HCT116 (cell line): ENCODE measurements around the gene SPRN. TPM values are rescaled to one million over a fixed set of nuclear protein-coding genes. Genes with fewer than 3 reads are reported as not detected.

ENCODE experiments used
- ATAC-seq: fragments of 200-7000 bp; cut with Tn5 transposase; 2 replicates; pipeline ENCODE4 v1.9.1; 2020; ENCODE audit warnings: mild to moderate bottlenecking, moderate library complexity
- BruUV-seq: library from RNA; stranded (reverse); fragments of 400-500 nt; replicated peaks from 2 replicates; lab custom pipeline; 2021; lab: Mats Ljungman, UMichigan
- CTCF ChIA-PET: fragments of 300-600 bp; sonication (Branson Sonifier 250); formaldehyde crosslinking; loops from one replicate; lab custom pipeline; 2021; ENCODE audit warnings: antibody characterized with exemption; lab: Charles Lee
- POLR2A ChIA-PET: fragments of 300-600, 350-600 bp; sonication (Branson Sonifier 250); formaldehyde crosslinking; loops from one replicate; lab custom pipeline; 2021; ENCODE audit warnings: antibody characterized with exemption; lab: Charles Lee
- RAD21 ChIA-PET, 2 experiments: fragments of 300-600 bp; sonication (Branson Sonifier 250); formaldehyde crosslinking; loops; one replicate each; lab custom pipeline; 2023; ENCODE audit warnings: low total read pairs in 2 of 2; ENCODE audit not compliant: uncharacterized antibody in 2 of 2, unreplicated experiment in 2 of 2, low non-redundant PET in 1 of 2; lab: Charles Lee
- DNase-seq: peaks from one replicate; pipeline ENCODE4 v3.0.0-alpha.2; 2010; ENCODE audit warnings: low read depth, low spot score
- H2AFZ ChIP-seq: fragments of 200-600 bp; shearing (Covaris generic), sonication (generic); 2 replicates; pipeline ENCODE4 v1.6.1; 2017; ENCODE audit warnings: low read depth, mixed run types, mixed read lengths, antibody characterized with exemption, low read length; ENCODE audit not compliant: poor library complexity, severe bottlenecking
- H3K27ac ChIP-seq: 2 replicates; pipeline ENCODE4 v1.5.1; 2012; ENCODE audit warnings: low read depth, low read length
- H3K27me3 ChIP-seq: fragments of 200-600 bp; sonication (generic); 2 replicates; pipeline ENCODE4 v1.6.1; 2016; ENCODE audit warnings: mixed run types, low read length, mixed read lengths; ENCODE audit not compliant: insufficient read depth
- H3K36me3 ChIP-seq, 2 experiments: fragments of 200-500 bp in 1 of 2; fragments of 200-600 bp in 1 of 2; sonication (Bioruptor generic) in 1 of 2; sonication (generic) in 1 of 2; 2 replicates each; pipeline versions ENCODE4 v1.5.1 to v1.6.1; 2014 to 2016; ENCODE audit warnings: low read length in 2 of 2, inconsistent platforms in 1 of 2, mixed read lengths in 1 of 2, mixed run types in 1 of 2; ENCODE audit not compliant: insufficient read depth in 2 of 2, control insufficient read depth in 1 of 2
- H3K4me1 ChIP-seq, 2 experiments: fragments of 200-600 bp in 1 of 2; sonication (generic) in 1 of 2; 2 replicates each; pipeline versions ENCODE4 v1.5.1 to v1.6.1; 2012 to 2017; ENCODE audit warnings: low read length in 2 of 2, inconsistent platforms in 1 of 2, mild to moderate bottlenecking in 1 of 2, mixed read lengths in 1 of 2, mixed run types in 1 of 2, moderate library complexity in 1 of 2; ENCODE audit not compliant: insufficient read depth in 2 of 2, control insufficient read depth in 1 of 2
- H3K4me2 ChIP-seq: fragments of 200-600 bp; sonication (generic); 2 replicates; pipeline ENCODE4 v1.6.1; 2017; ENCODE audit warnings: mixed run types, low read length, mixed read lengths
- H3K4me3 ChIP-seq, 2 experiments: fragments of 200-600 bp in 1 of 2; sonication (generic) in 1 of 2; replicated peaks in 1 of 2; 2 replicates each; pipeline ENCODE4 v1.5.1; 2011 to 2016; ENCODE audit warnings: low read length in 2 of 2, control low read depth in 1 of 2, low read depth in 1 of 2, mild to moderate bottlenecking in 1 of 2, mixed read lengths in 1 of 2, mixed run types in 1 of 2
- H3K79me2 ChIP-seq: fragments of 200-600 bp; sonication (generic); 2 replicates; pipeline ENCODE4 v1.6.1; 2017; ENCODE audit warnings: mild to moderate bottlenecking, mixed run types, low read length, moderate library complexity, mixed read lengths; ENCODE audit not compliant: insufficient read depth
- H3K9ac ChIP-seq: fragments of 200-600 bp; sonication (generic); 2 replicates; pipeline ENCODE4 v1.6.1; 2016; ENCODE audit warnings: low read length, mixed read lengths
- H3K9me2 ChIP-seq: fragments of 200-600 bp; sonication (generic), shearing (Covaris generic); 2 replicates; pipeline ENCODE4 v1.6.1; 2017; ENCODE audit warnings: mixed run types, mild to moderate bottlenecking, moderate library complexity; ENCODE audit not compliant: insufficient read depth
- H3K9me3 ChIP-seq, 2 experiments: fragments of 200-500 bp in 1 of 2; fragments of 200-600 bp in 1 of 2; sonication (Bioruptor generic) in 1 of 2; sonication (generic) in 1 of 2; 2 replicates each; pipeline ENCODE4 v1.6.1; 2014 to 2017; ENCODE audit warnings: low read length in 2 of 2, mixed read lengths in 2 of 2, inconsistent platforms in 1 of 2, low read depth in 1 of 2, mild to moderate bottlenecking in 1 of 2, mixed run types in 1 of 2, moderate library complexity in 1 of 2; ENCODE audit not compliant: control insufficient read depth in 1 of 2, insufficient read depth in 1 of 2
- H4K20me1 ChIP-seq: fragments of 200-600 bp; sonication (generic), shearing (Covaris generic); 2 replicates; pipeline ENCODE4 v1.6.1; 2017; ENCODE audit warnings: mixed run types, mild to moderate bottlenecking, moderate library complexity; ENCODE audit not compliant: insufficient read depth
- CEBPB ChIP-seq: IDR thresholded peaks from 2 replicates; pipeline ENCODE4 v1.6.1; 2012; ENCODE audit warnings: low read depth
- CTCF ChIP-seq, 3 experiments: fragments of 200-600 bp in 1 of 3; sonication (generic) in 1 of 3; IDR thresholded peaks in 2 of 3; conservative IDR thresholded peaks in 1 of 3; 2 replicates each; pipeline ENCODE4 v1.5.1; 2012 to 2017; ENCODE audit warnings: low read depth in 2 of 3, low read length in 2 of 3, antibody characterized with exemption in 1 of 3, borderline replicate concordance in 1 of 3, control low read depth in 1 of 3, mild to moderate bottlenecking in 1 of 3, mixed read lengths in 1 of 3, mixed run types in 1 of 3, moderate library complexity in 1 of 3; ENCODE audit not compliant: insufficient read depth in 1 of 3
- EGR1 ChIP-seq: IDR thresholded peaks from 2 replicates; pipeline ENCODE4 v1.6.1; 2012; ENCODE audit warnings: low read depth
- ELF1 ChIP-seq: IDR thresholded peaks from 2 replicates; pipeline ENCODE4 v1.6.1; 2012; ENCODE audit warnings: low read depth, borderline replicate concordance
- EZH2phosphoT487 ChIP-seq: fragments of 200-600 bp; IDR thresholded peaks from 2 replicates; pipeline ENCODE4 v1.6.1; 2018; ENCODE audit warnings: antibody characterized with exemption, borderline replicate concordance
- POLR2A ChIP-seq: IDR thresholded peaks from 2 replicates; pipeline ENCODE4 v1.7.0; 2011; ENCODE audit warnings: borderline replicate concordance; ENCODE audit not compliant: insufficient read depth, insufficient read length; ENCODE audit errors: extremely low read depth
- RAD21 ChIP-seq: IDR thresholded peaks from 2 replicates; pipeline ENCODE4 v1.6.1; 2012; ENCODE audit warnings: low read depth, mild to moderate bottlenecking
- SIN3A ChIP-seq: IDR thresholded peaks from 2 replicates; pipeline ENCODE4 v1.6.1; 2012; ENCODE audit warnings: low read depth
- TCF7L2 ChIP-seq: IDR thresholded peaks from 2 replicates; pipeline ENCODE4 v1.7.0; 2011; ENCODE audit warnings: borderline replicate concordance, inconsistent platforms; ENCODE audit not compliant: insufficient read depth, insufficient read length; ENCODE audit errors: extremely low read depth
- YY1 ChIP-seq: IDR thresholded peaks from 2 replicates; pipeline ENCODE4 v1.6.1; 2011; ENCODE audit warnings: low read length, low read depth, moderate library complexity, mild to moderate bottlenecking; ENCODE audit not compliant: insufficient replicate concordance; ENCODE audit errors: extremely low read depth
- ZFX ChIP-seq: fragments of 450-650 bp; IDR thresholded peaks from 2 replicates; pipeline ENCODE4 v1.6.1; 2017
- ZNF274 ChIP-seq: fragments of 200-500 bp; sonication (Bioruptor generic); IDR thresholded peaks from 2 replicates; pipeline ENCODE4 v1.6.1; 2014; ENCODE audit warnings: mild to moderate bottlenecking, low read depth, low read length, inconsistent platforms
- intact Hi-C: fragments of 100-400 bp; cut with micrococcal nuclease; formaldehyde crosslinking; loops from 2 replicates; pipeline ENCODE4 v1.10.0; 2022
- total RNA-seq: library from RNA; stranded (reverse); gene quantifications from one replicate; pipeline ENCODE4 v1.2.1, GENCODE V29; 2021; ENCODE audit not compliant: unreplicated experiment
- TF ChIP-seq, protein P1 (sequence below): IDR thresholded peaks from 2 replicates; pipeline ENCODE4 v1.6.1; 2012
- TF ChIP-seq, protein P2 (sequence below): IDR thresholded peaks from 2 replicates; pipeline ENCODE4 v1.6.1; 2011; ENCODE audit warnings: mild to moderate bottlenecking, low read length, moderate library complexity; ENCODE audit not compliant: insufficient replicate concordance; ENCODE audit errors: extremely low read depth
- TF ChIP-seq, protein P3 (sequence below): IDR thresholded peaks from 2 replicates; pipeline ENCODE4 v1.6.1; 2012

Gene SPRN
- total RNA-seq, 1 experiment from 2014 or later: not detected

GRCh38 chr10:133452453-133452852 lies 28.0 kb upstream of the SPRN start (continued):
- TF ChIP-seq ZFX (no peak), CEBPB (no peak), EZH2phosphoT487 (no peak), SIN3A (no peak), ZNF274 (no peak)

GRCh38 chr10:133451346-133451745 lies 26.9 kb upstream of the SPRN start:
- no peaks in the 10 kb centered on the region for H3K79me2 ChIP-seq
- TF ChIP-seq CEBPB (no peak), EGR1 (no peak), SIN3A (no peak), TCF7L2 (no peak), YY1 (no peak)
- H4K20me1 ChIP-seq: no peaks in the 10 kb centered on the region
- no peaks in the 10 kb centered on the region for H3K36me3 ChIP-seq
- H3K4me3 ChIP-seq: no peak overlapping the region
- RAD21 ChIA-PET: no interaction called here
- CTCF ChIA-PET: no interaction called here
- no peak overlapping the region for H3K27ac ChIP-seq
- intact Hi-C loops: no loop called here
- H3K9ac ChIP-seq: no peak overlapping the region
- no peaks in the 10 kb centered on the region for H3K27me3 ChIP-seq
- POLR2A ChIA-PET: no interaction called here
- H3K4me1 ChIP-seq: no peaks in the 10 kb centered on the region
- H3K9me3 ChIP-seq: peaks cover 0 to 3% of the 10 kb centered on the region in 2 experiments; a peak in 1 of 4 replicates
- DNase-seq (no peak), ATAC-seq (no peak)
- H3K4me2 ChIP-seq: no peak overlapping the region
- no TSS peak for BruUV-seq
- H2AFZ ChIP-seq: no peak overlapping the region
- H3K9me2 ChIP-seq: no peaks in the 10 kb centered on the region

DNA sequence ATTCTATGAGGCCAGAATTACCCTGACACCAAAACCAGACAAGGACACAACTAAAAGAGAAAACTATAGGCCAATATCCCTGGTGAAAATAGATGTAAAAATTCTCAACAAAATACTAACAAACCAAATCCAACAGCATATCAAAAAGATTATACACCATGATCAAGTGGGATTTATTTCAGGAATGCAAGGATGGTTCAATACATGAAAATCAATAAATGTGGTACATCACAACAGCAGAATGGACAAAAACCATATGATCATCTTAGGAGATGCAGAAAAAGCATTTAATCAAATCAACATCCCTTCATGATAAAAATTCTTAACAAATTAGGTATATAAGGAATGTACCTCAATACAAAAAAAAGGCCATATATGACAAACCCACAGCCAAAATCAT lies 23.7 kb upstream of the SPRN start:
- no peaks in the 10 kb centered on the region for H4K20me1 ChIP-seq
- RAD21 ChIA-PET: no interaction called here
- no TSS peak for BruUV-seq
- no peak for DNase-seq
- no peak overlapping the region for H3K4me3 ChIP-seq
- H3K9me2 ChIP-seq: no peaks in the 10 kb centered on the region
- no peaks in the 10 kb centered on the region for H3K27me3 ChIP-seq
- no peak overlapping the region for H3K27ac ChIP-seq
- H3K79me2 ChIP-seq: no peaks in the 10 kb centered on the region
- POLR2A ChIA-PET: no interaction called here
- H3K36me3 ChIP-seq: no peaks in the 10 kb centered on the region
- H3K4me1 ChIP-seq: no peaks in the 10 kb centered on the region
- H3K9ac ChIP-seq: no peak overlapping the region
- ATAC-seq: no peak
- intact Hi-C loops: no loop called here
- no peak overlapping the region for H3K4me2 ChIP-seq
- H2AFZ ChIP-seq: no peak overlapping the region
- peaks cover 0 to 3% of the 10 kb centered on the region in 2 experiments; a peak in 1 of 4 replicates for H3K9me3 ChIP-seq
- CTCF ChIA-PET: no interaction called here
- TF ChIP-seq POLR2A (no peak), ELF1 (no peak), ZNF274 (no peak), TCF7L2 (no peak), RAD21 (no peak), CTCF (IDR thresholded peaks at IDR 0.05 in 2 of 3, conservative IDR thresholded peaks at IDR 0.05 in 1 of 3; ENCODE audit: borderline replicate concordance in 1 of 3, insufficient read depth in 1 of 3, low read depth in 2 of 3, low read length in 2 of 3) (no peak), SIN3A (no peak)
- TF ChIP-seq, protein P1, sequence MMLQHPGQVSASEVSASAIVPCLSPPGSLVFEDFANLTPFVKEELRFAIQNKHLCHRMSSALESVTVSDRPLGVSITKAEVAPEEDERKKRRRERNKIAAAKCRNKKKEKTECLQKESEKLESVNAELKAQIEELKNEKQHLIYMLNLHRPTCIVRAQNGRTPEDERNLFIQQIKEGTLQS: no peak
- TF ChIP-seq, protein P2, sequence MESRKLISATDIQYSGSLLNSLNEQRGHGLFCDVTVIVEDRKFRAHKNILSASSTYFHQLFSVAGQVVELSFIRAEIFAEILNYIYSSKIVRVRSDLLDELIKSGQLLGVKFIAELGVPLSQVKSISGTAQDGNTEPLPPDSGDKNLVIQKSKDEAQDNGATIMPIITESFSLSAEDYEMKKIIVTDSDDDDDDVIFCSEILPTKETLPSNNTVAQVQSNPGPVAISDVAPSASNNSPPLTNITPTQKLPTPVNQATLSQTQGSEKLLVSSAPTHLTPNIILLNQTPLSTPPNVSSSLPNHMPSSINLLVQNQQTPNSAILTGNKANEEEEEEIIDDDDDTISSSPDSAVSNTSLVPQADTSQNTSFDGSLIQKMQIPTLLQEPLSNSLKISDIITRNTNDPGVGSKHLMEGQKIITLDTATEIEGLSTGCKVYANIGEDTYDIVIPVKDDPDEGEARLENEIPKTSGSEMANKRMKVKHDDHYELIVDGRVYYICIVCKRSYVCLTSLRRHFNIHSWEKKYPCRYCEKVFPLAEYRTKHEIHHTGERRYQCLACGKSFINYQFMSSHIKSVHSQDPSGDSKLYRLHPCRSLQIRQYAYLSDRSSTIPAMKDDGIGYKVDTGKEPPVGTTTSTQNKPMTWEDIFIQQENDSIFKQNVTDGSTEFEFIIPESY: no peak
- TF ChIP-seq, protein P3, sequence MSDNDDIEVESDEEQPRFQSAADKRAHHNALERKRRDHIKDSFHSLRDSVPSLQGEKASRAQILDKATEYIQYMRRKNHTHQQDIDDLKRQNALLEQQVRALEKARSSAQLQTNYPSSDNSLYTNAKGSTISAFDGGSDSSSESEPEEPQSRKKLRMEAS: no peak
